Activated T-cell treated with anti-CD3 and anti-CD28 coated beads for 1 hour (primary cell): ENCODE data around the gene SRPX.

Experiments
- DNase-seq: peaks from one replicate; pipeline ENCODE4 v3.0.0-alpha.2; 2020; ENCODE audit warnings: low read depth

The SRPX gene

GRCh38 chrX:38138157-38138891 is 82.3 kb downstream of the SRPX start:
- DNase-seq, result no peak

- no peak for DNase-seq
Measured at GRCh38 chrX:38129366-38129765, 91.3 kb downstream of the SRPX start.

- DNase-seq, result no peak
Measured at GRCh38 chrX:38127961-38128360, 92.7 kb downstream of the SRPX start.

DNA sequence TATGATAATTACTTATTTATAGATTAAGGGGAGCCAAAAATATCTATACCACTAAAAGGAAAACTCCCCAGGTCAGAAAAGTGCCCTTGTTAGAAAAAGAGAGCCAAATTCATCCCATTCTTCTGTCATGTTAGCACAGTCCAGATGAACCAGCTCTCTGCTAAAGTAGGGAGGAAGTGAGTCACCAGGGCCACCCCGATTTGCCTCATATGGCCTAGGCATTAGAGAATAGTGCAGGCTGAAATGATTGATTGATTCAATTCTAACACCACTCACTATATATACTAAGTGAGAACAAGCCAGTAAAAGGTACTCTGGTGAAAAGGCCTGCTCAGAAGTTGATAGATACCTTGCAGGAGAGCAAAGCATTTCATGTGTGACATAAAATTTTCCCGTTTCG is 94.5 kb downstream of the SRPX start:
- no peak for DNase-seq

DNA sequence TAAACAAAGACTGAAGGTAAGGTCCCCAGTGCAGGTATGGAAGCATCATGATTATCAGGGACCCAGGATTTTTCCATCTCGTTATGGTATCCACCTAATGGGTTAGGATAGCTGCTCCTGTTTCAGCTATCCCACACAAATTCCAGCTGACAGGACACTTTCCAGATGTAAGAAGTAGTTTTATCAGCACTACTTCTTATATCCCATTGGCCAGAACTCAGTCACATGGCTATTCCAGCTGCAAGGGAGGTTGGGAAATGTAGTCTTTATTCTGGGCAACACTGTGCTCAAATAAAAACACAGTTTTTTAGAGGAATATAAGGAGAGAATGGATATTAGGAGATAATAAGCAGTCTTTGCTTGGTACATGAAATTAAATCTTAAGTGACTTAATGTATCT is 96.7 kb downstream of the SRPX start:
- DNase-seq, result no peak

GRCh38 chrX:38117485-38117884 is 103.2 kb downstream of the SRPX start:
- DNase-seq, result no peak

DNA sequence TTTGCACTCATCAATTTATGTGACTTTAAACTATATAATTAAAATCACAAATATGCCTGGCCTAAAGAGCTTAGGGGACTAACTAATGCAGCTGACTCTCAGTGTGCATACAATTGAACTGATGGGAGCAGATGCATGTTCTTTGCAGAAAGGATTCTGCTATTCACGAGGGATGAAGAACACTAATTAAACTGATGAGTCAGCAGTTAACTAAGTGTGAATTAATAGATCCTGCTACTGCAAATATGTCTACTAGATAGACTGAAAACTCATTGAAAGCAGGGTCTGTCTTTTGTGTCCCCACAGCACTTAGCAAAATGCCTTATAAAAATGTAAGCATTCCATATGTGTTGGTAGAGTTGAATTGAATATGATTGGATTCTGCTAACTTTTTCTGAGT is 104.0 kb downstream of the SRPX start:
- no peak for DNase-seq

- no peak for DNase-seq
Measured at GRCh38 chrX:38112566-38112965, 108.1 kb downstream of the SRPX start.

DNA sequence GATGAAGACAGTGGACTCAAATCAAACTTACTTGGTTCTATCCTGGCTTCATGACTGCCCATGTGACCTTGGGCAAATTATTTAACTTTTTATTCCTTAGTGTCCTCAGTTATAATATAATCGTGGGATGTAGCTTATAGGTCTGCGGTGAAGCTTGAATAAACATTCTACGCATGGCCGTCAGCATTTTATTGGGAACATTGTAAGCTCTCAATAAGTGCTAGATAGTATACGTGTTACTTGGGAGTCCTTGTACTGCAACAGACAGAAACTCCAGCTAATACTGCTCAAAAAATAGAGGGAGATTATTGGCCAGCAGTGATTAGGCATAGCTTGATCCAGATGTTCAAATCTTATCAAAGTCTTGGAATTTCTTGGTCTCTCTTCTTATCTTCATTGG is 109.5 kb downstream of the SRPX start:
- no peak for DNase-seq

- DNase-seq, result no peak
Measured at GRCh38 chrX:38110231-38110630, 110.4 kb downstream of the SRPX start.

DNA sequence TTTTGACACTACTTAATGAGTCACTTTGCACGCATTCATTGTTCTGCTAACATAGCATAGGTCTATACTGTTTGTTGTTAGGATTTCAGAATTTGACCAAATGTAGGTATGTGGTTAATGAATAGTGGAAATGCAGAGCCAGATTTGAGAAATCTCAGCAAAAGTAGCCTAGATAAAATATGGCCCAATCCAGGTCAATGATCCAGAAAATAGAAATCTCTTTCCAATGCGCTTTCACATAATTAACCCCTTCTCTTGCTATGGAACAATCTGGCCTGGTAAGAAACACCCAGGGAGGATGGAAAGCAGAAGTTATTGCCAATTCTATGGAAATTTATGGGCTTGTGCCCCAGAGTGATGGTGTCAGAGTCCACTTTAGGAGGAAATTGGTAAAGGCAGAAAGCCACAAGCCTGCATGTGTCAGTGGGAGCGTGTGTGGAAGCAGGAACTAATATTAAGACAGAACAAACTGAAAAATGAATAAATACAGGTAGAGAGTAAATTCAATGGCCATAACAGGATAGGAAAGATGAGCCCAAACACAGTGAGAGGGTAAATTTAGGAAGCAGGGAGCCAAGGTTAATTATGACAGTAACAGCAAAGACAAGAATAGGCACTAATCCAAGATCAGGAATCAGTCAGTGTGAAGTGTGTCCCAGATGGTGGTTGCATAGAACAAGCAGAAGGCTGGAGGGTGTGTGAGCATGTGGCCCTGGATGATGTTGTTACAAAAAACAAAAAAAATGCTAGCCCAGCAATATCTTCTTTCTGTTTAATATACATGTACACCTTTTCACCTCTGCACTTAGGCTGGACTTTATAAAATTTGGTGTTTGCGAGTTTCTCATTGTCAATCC is 111.4 kb downstream of the SRPX start:
- no peak for DNase-seq

GRCh38 chrX:38108364-38108763 is 112.3 kb downstream of the SRPX start:
- DNase-seq, result no peak

DNA sequence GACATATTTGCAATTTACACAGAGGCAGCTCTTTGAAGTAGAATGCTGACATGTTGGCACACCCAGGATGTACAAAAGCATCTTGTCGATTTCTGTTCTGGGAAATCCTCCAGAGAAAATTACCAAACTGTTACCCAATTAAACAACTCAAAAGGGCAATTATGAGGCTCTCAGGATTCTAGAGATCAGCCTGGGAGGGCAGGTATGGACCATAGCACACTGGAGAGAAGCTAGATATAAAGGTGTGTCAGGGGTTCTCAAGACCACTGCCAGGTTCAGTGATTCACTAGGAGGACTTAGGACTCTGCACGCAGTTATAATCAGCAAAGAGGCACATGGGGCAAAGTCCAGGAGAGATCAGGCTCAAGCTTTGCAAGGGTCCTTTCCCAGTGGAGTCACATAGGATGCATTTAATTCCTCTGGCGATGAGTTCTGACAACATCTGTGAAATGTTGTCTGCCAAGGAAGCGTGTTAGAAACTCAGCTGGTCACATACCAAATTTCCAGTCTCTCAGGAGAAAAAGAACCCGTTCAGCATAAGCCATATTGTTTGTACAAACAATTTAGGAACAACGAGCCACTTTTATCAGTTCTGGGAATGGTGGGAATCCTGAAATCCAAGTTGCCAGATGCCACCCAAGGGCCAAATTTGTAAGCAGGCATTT is 113.5 kb downstream of the SRPX start:
- DNase-seq, result no peak

DNA sequence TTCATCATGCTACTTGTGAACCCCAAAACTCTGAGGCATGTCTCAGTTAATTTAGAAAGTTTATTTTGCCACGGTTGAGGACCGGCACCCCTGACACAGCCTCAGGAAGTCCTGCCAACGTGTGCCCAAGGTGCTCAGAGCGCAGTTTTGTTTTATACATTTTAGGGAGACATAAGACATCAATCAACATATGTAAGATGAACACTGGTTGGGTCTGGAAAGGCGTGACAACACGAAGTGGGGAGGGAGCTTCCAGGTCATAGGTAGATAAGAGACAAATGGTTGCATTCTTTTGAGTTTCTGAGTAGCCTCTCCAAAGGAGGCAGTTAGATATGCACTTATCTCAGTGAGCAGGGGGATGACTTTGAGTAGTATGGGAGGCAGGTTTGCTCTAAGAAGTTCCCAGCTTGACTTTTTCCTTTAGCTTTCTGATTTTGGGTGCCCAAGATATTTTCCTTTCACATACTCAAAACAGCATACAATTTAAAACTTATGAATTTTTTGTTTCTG is 115.4 kb downstream of the SRPX start:
- no peak for DNase-seq

GRCh38 chrX:38103857-38104812 is 116.5 kb downstream of the SRPX start:
- DNase-seq, result no peak

- no peak for DNase-seq
Measured at GRCh38 chrX:38102875-38103274, 117.8 kb downstream of the SRPX start.

GRCh38 chrX:38102240-38102639 is 118.4 kb downstream of the SRPX start:
- no peak for DNase-seq

GRCh38 chrX:38099688-38100087 is 121.0 kb downstream of the SRPX start:
- DNase-seq, result no peak
